ENCODE results near the gene RAPGEF4.

- TF ChIP-seq POLR2A (IDR thresholded peaks at IDR 0.05), result no peak
- TF ChIP-seq, protein P1, sequence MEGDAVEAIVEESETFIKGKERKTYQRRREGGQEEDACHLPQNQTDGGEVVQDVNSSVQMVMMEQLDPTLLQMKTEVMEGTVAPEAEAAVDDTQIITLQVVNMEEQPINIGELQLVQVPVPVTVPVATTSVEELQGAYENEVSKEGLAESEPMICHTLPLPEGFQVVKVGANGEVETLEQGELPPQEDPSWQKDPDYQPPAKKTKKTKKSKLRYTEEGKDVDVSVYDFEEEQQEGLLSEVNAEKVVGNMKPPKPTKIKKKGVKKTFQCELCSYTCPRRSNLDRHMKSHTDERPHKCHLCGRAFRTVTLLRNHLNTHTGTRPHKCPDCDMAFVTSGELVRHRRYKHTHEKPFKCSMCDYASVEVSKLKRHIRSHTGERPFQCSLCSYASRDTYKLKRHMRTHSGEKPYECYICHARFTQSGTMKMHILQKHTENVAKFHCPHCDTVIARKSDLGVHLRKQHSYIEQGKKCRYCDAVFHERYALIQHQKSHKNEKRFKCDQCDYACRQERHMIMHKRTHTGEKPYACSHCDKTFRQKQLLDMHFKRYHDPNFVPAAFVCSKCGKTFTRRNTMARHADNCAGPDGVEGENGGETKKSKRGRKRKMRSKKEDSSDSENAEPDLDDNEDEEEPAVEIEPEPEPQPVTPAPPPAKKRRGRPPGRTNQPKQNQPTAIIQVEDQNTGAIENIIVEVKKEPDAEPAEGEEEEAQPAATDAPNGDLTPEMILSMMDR (IDR thresholded peaks at IDR 0.05), result no peak
- no peak for TF ChIP-seq EP300 (IDR thresholded peaks at IDR 0.05)
Measured at GRCh38 chr2:173094731-173095130, 359.1 kb downstream of the RAPGEF4 start.

Measured in tibial nerve (tissue), 4 donors.